ENCODE results near the gene ST8SIA6.

ST8SIA6 gene, protein sequence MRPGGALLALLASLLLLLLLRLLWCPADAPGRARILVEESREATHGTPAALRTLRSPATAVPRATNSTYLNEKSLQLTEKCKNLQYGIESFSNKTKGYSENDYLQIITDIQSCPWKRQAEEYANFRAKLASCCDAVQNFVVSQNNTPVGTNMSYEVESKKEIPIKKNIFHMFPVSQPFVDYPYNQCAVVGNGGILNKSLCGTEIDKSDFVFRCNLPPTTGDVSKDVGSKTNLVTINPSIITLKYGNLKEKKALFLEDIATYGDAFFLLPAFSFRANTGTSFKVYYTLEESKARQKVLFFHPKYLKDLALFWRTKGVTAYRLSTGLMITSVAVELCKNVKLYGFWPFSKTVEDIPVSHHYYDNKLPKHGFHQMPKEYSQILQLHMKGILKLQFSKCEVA

GRCh38 chr10:17454161-17455014 is at the start of gene ST8SIA6:
TSS of gene ST8SIA6 (minus strand) at chr10:17454595. CDS start at chr10:17454255, 340 bp downstream.
- TF ChIP-seq TCF12 (IDR thresholded peaks at IDR 0.05; ENCODE audit: low read depth) = no peak
- TF ChIP-seq TAF1 (IDR thresholded peaks at IDR 0.05; ENCODE audit: low read depth) = no peak
- no peak for TF ChIP-seq RAD21 (IDR thresholded peaks at IDR 0.05; ENCODE audit: low read depth)
- TF ChIP-seq EGR1 (IDR thresholded peaks at IDR 0.05) = no peak; the same call in 1 of the 2 replicates
- TF ChIP-seq YY1 (IDR thresholded peaks at IDR 0.05; ENCODE audit: low read depth) = no peak

GRCh38 chr10:17503795-17504194 is 49.4 kb upstream of the ST8SIA6 start:
- TF ChIP-seq NFIC (IDR thresholded peaks at IDR 0.05) (no peak), TCF12 (IDR thresholded peaks at IDR 0.05; ENCODE audit: low read depth) (no peak), TEAD4 (IDR thresholded peaks at IDR 0.05) (no peak), CREB1 (IDR thresholded peaks at IDR 0.05; ENCODE audit: low read depth) (no peak), CEBPB (IDR thresholded peaks at IDR 0.05) (no peak), TAF1 (IDR thresholded peaks at IDR 0.05; ENCODE audit: low read depth) (no peak), RAD21 (IDR thresholded peaks at IDR 0.05; ENCODE audit: low read depth) (no peak), ZBTB7A (IDR thresholded peaks at IDR 0.05; ENCODE audit: low read depth) (no peak), EGR1 (IDR thresholded peaks at IDR 0.05) (no peak)
- TF ChIP-seq, protein P1, sequence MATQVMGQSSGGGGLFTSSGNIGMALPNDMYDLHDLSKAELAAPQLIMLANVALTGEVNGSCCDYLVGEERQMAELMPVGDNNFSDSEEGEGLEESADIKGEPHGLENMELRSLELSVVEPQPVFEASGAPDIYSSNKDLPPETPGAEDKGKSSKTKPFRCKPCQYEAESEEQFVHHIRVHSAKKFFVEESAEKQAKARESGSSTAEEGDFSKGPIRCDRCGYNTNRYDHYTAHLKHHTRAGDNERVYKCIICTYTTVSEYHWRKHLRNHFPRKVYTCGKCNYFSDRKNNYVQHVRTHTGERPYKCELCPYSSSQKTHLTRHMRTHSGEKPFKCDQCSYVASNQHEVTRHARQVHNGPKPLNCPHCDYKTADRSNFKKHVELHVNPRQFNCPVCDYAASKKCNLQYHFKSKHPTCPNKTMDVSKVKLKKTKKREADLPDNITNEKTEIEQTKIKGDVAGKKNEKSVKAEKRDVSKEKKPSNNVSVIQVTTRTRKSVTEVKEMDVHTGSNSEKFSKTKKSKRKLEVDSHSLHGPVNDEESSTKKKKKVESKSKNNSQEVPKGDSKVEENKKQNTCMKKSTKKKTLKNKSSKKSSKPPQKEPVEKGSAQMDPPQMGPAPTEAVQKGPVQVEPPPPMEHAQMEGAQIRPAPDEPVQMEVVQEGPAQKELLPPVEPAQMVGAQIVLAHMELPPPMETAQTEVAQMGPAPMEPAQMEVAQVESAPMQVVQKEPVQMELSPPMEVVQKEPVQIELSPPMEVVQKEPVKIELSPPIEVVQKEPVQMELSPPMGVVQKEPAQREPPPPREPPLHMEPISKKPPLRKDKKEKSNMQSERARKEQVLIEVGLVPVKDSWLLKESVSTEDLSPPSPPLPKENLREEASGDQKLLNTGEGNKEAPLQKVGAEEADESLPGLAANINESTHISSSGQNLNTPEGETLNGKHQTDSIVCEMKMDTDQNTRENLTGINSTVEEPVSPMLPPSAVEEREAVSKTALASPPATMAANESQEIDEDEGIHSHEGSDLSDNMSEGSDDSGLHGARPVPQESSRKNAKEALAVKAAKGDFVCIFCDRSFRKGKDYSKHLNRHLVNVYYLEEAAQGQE (IDR thresholded peaks at IDR 0.05; ENCODE audit: low read depth) = no peak
- TF ChIP-seq, protein P2, sequence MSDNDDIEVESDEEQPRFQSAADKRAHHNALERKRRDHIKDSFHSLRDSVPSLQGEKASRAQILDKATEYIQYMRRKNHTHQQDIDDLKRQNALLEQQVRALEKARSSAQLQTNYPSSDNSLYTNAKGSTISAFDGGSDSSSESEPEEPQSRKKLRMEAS (IDR thresholded peaks at IDR 0.05) = no peak
- TF ChIP-seq, protein P3, sequence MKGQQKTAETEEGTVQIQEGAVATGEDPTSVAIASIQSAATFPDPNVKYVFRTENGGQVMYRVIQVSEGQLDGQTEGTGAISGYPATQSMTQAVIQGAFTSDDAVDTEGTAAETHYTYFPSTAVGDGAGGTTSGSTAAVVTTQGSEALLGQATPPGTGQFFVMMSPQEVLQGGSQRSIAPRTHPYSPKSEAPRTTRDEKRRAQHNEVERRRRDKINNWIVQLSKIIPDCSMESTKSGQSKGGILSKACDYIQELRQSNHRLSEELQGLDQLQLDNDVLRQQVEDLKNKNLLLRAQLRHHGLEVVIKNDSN (IDR thresholded peaks at IDR 0.05) = no peak

GRCh38 chr10:17502814-17503213 is 48.4 kb upstream of the ST8SIA6 start:
- no peak for TF ChIP-seq RAD21 (IDR thresholded peaks at IDR 0.05; ENCODE audit: low read depth)
- TF ChIP-seq CEBPB (IDR thresholded peaks at IDR 0.05) = no peak
- TF ChIP-seq EP300 (IDR thresholded peaks at IDR 0.05; ENCODE audit: borderline replicate concordance) = no peak
- no peak for TF ChIP-seq CREB1 (IDR thresholded peaks at IDR 0.05; ENCODE audit: low read depth)
- TF ChIP-seq EGR1 (IDR thresholded peaks at IDR 0.05) = no peak
- no peak for TF ChIP-seq ZBTB7A (IDR thresholded peaks at IDR 0.05; ENCODE audit: low read depth)
- TF ChIP-seq TAF1 (IDR thresholded peaks at IDR 0.05; ENCODE audit: low read depth) = no peak
- no peak for TF ChIP-seq TCF12 (IDR thresholded peaks at IDR 0.05; ENCODE audit: low read depth)
- TF ChIP-seq NFIC (IDR thresholded peaks at IDR 0.05) = no peak
- TF ChIP-seq YY1 (IDR thresholded peaks at IDR 0.05; ENCODE audit: low read depth) = no peak
- no peak for TF ChIP-seq TEAD4 (IDR thresholded peaks at IDR 0.05)
- TF ChIP-seq, protein P2 (IDR thresholded peaks at IDR 0.05) = no peak
- no peak for TF ChIP-seq FOXM1 (IDR thresholded peaks at IDR 0.05; ENCODE audit: borderline replicate concordance, low read depth)
- TF ChIP-seq, protein P3 (IDR thresholded peaks at IDR 0.05) = no peak

DNA sequence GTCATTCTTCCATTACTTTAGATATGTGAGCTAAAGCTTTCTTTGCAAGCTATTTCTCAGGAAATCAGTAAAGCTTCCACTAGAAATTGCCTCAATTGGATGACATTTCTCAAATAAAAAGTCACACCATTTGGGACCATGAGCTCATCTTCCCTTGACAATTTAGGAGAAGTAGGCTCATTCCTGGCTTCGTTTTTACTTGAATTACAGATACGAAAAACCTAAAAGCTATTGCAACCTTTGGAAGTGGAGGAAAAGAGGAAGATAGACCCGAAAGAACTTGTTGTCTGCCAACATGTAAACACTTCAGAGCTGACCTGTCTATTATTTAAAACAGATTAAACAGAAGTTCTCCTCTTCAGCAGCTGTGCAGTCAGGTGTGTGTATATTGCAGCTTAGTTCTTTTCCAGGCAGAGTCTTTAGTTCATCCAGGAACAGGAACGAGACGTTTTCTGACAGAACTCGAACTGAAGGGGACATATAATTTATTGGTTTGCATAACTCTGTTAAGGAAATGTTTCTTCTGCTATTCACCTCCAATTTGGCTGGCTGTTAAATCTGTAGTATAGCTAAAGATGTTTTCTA is 43.1 kb upstream of the ST8SIA6 start:
- TF ChIP-seq TEAD4 (IDR thresholded peaks at IDR 0.05) = no peak
- TF ChIP-seq CEBPB (IDR thresholded peaks at IDR 0.05) = no peak
- TF ChIP-seq, protein P1 (IDR thresholded peaks at IDR 0.05; ENCODE audit: low read depth) = no peak
- TF ChIP-seq YY1 (IDR thresholded peaks at IDR 0.05; ENCODE audit: low read depth) = no peak
- TF ChIP-seq FOXM1 (IDR thresholded peaks at IDR 0.05; ENCODE audit: borderline replicate concordance, low read depth) = no peak

GRCh38 chr10:17494626-17495260 is 40.3 kb upstream of the ST8SIA6 start:
- TF ChIP-seq CEBPB (IDR thresholded peaks at IDR 0.05) = no peak
